Mesenteric fat pad (tissue), 1 donor: ENCODE data around the gene TRIM39. TPM values are rescaled to one million over a fixed set of nuclear protein-coding genes. Genes with fewer than 3 reads are reported as not detected.
A peak's percentile ranks its signal among the peaks of the same experiment; 100 is the strongest.

ENCODE experiments used
- DNase-seq: peaks from one replicate; pipeline ENCODE4 v3.0.0-alpha.2; 2020; ENCODE audit warnings: low spot score
- total RNA-seq: library from RNA; stranded (reverse); fragmentation: NEBNext Ultra II Directional; extraction: Animal tissue kit (Norgen Biotek cat#: 25700); gene quantifications from one replicate; pipeline ENCODE4 v1.2.1, GENCODE V29; 2021
- donor health status: DM: yes; HTN: yes; CAD: no.

TRIM39 gene
- total RNA-seq, 1 donor from 2014 or later: 10.4 TPM

DNA sequence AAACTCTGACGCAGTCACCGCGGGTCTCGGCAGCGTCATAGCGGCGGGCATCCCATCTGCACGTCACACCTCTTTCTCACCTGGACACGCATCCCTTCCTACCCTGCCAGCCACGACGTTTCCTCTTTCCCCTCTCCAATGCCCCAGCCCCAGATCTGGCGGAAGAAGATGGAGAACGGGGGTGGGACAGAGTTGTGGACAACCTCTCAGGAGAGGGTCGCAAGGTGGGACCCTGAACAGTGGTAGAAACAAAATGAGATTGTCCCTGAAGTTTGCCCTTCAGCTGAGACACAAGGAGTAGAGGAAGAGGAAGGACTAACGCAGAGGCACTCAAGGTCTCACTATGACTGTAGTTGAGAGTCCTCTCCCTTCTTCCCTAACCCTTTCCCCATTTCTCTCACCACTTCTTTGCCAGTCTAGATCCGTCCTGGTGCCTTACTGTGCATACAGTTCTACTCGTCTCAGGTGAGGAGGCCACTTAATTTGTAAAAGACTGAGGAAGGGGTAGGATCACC, 562 bp downstream of the TRIM39 start:
- DNase-seq: no peak

GRCh38 chr6:30328397-30328796, 1.7 kb downstream of the TRIM39 start:
- DNase-seq: no peak

DNA sequence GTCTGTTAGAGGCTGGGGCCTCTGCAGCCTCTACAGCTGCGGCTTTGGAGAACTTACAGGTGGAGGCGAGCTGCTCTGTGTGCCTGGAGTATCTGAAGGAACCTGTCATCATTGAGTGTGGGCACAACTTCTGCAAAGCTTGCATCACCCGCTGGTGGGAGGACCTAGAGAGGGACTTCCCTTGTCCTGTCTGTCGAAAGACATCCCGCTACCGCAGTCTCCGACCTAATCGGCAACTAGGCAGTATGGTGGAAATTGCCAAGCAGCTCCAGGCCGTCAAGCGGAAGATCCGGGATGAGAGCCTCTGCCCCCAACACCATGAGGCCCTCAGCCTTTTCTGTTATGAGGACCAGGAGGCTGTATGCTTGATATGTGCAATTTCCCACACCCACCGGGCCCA, 2.6 kb downstream of the TRIM39 start:
- no peak for DNase-seq

DNA sequence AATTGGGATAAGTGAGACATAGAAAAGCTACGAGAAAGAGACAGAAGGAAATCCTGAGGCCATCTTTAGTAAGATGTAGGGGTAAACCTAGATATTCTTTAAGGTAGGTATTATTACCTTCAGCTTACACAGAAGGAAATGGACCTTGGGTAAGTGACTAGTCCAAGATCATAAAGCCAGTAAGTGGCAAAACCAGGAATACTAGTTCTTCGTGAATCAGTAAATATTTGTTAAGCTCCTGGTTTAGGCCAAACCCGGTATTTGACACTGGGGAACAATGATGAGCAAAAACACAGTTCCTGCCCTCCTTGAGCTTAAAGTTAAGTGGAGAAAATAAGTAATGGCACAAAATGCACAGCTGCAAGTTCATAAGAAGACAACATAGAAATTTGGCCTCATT, 5.3 kb downstream of the TRIM39 start:
- no peak for DNase-seq

DNA sequence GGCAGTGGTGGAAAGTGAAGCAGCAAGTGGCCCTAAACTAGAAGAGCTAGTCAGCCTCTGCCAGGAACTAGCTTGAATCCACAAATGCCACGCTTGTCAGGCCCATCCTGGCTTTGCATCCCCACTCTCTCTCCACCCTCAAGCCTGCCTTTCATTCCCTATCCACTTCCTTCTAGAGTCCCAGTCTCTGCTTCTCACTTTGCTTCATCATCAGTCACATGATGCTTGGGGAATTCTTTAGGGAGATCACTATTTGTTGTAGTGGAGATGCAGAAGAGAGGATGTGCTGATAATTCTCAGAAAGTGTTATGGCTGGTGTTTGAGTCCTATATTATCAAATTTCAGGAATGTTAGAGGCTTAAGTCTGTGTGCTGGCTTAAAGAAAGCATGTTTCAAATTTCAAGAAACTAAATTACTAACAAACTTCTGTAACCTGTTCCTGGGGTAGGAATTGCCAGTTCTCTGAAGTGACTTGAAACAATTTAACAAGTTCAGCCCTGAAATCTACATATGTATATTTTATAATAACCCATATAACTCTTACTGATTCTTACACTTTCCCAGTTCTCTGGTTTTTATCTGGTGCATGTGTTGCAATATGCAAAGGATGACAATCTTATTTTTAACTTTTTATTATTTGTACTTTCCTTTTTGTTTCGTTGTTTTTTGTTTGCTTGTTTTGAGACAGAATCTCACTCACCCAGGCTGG, 7.5 kb downstream of the TRIM39 start:
- no peak for DNase-seq

GRCh38 chr6:30340589-30341054, 13.9 kb downstream of the TRIM39 start:
- DNase-seq: no peak

GRCh38 chr6:30341218-30341617, 14.5 kb downstream of the TRIM39 start:
- DNase-seq: no peak

DNA sequence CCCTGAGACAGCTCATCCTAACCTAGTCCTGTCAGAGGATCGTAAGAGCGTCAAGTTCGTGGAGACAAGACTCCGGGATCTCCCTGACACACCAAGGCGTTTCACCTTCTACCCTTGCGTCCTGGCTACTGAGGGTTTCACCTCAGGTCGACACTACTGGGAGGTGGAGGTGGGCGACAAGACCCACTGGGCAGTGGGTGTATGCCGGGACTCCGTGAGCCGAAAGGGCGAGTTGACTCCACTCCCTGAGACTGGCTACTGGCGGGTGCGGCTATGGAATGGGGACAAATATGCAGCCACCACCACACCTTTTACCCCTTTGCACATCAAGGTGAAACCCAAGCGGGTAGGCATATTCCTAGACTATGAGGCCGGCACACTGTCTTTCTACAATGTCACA, 15.0 kb downstream of the TRIM39 start:
- no peak for DNase-seq

DNA sequence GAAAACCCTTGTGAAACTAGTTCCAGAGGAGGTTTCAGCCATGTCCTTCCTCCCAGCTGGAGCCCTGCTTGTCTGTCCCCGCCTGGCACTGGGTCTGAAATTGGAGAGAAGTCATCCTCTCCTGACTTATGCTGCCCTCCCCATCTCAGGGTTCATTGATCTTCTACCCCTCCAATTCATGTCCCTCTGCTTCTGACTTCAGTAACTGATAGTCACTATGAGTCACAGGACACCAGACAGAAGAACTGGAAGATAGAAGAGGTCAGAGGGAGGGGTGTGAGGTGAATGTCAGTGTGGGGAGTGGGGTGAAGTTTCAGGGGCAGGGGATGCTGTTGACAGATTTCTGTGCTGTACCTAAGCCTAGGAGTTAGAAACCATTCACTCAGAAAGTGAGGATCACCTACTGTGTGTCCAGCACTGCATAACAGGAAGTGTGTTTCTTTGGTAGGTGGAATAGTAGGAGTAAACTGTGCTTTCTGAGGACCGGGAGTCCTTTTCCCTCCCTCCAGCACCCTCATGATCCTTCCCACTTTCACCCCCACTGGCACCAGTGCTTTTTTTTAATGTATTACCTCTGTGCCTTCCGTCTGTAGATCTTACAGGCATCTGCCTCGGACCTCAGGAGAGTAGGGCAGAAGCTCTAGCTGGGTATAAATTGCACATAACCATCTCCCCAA, 17.6 kb downstream of the TRIM39 start:
- no peak for DNase-seq

- peak; percentile 95 for DNase-seq
Observed at GRCh38 chr6:30344868-30345671, 18.3 kb downstream of the TRIM39 start, which contains the start of gene RPP21. Gene RPP21 (plus strand): TSS chr6:30345156. CDS start chr6:30345172, 16 bp downstream.

DNA sequence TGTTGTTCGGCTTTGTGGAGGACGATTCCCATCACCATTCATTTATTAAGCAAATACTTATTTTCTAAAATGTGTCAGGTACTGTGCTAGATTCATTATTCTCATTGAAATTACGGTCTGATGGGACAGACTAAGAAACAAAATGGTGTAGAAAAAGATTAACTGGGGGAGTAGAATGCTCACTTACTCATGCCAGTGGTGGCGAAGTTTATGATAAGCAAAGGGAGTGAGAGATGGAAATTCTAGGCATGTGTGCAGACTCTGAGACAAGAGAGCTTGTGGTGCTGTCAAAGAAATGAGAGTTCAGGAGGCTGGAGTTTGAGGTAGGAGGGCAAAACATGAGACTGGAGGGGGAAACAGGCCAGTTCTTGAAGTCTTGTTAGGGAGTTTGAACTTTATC, 19.1 kb downstream of the TRIM39 start:
- no peak for DNase-seq

- DNase-seq: no peak
Observed at GRCh38 chr6:30348957-30349356, 22.2 kb downstream of the TRIM39 start.

DNA sequence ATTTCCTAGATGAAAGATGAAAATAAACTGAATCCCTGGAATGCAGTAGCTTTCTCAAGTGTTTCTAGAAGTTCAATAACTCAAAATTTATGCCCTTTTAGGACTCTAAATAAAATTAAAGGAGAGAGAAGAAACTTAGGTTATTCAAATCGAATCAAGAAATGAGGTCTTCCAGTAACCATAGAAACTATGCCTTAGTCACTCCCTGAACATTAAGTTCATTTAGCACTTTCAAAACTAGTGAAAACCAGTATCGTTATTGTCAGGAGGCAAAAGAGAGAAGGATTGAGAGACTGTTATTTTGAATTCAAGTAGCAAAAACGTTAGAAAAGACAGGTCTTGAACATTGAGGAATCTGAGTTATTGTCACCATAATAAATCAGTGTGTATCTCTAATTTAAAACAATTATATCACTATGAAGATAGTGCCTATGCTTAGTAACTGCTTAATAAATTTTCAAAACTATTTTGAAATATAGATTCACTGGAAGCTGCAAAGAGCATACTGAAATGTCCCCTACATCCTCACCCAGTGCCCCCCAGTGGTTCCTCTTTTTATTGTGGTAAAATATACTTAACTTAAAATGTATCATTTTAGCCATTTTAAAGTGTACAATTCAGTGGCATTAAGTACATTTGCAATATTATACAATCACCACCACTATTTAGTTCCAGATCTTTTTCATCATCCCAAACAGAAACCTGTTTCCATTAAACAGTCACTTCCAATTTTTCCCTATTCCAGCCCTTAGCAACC, 22.9 kb downstream of the TRIM39 start:
- DNase-seq: no peak

GRCh38 chr6:30350524-30350923, 23.8 kb downstream of the TRIM39 start:
- DNase-seq: no peak

- DNase-seq: no peak
Observed at GRCh38 chr6:30352550-30352949, 25.8 kb downstream of the TRIM39 start.

- no peak for DNase-seq
Observed at GRCh38 chr6:30355281-30355680, 28.6 kb downstream of the TRIM39 start.

- no peak for DNase-seq
Observed at GRCh38 chr6:30356536-30356935, 29.8 kb downstream of the TRIM39 start.

- DNase-seq: no peak
Observed at GRCh38 chr6:30357678-30358540, 31.2 kb downstream of the TRIM39 start.

DNA sequence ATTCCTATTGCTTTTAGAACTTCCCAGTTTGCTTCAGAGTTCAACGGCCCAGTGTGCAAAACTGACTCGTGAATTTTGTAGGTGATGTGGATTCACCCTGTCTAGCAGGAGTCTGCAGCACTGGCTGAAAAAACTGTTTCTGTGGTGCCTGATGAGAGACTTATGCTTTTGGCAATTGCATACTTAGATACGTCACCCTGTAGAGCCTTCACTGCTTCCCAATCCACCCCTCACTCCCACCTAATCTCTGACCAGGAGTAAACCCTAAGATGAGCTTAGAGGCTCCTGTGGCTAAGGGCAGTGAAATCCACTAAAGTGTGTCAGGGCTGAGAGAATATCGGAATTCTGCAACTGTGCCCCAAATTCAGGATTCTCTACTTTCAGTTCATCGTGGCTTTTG, 32.5 kb downstream of the TRIM39 start:
- no peak for DNase-seq

DNA sequence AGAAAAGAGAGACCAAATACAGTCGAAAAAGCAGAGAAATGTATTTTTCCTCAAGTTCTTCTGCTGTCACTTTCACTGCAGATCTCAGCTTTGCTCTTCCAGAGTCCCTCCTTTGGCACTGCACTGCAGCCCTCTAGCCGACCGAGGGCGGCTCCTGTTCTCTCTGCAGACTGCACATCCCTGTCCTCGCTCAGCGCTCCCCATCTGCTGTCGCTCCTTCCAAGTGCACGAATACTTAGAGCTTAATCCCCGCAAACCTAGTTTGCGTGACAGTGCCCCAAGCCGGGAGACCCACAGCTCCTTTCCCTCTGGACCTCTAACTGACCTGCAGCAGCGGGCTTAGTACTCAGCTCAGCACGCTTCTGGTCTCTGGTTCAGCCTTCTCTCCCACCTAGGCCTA, 33.4 kb downstream of the TRIM39 start:
- no peak for DNase-seq
